Fibroblast of skin of right biceps (primary cell): ENCODE results near the gene LSMEM2.
"Not testable (repeated sequence)": the region's sequence is repeated elsewhere in the genome, so short reads cannot be mapped to it uniquely, and the experiment has no call there.

Experiments used
- DNase-seq: peaks from one replicate; pipeline ENCODE4 v3.0.0-alpha.2; 2013

LSMEM2 gene

GRCh38 chr3:50246517-50246954 lies 32.4 kb upstream of the LSMEM2 start:
- peak; percentile 94 for DNase-seq

- DNase-seq = no peak
Measured at GRCh38 chr3:50248387-50248786, 30.5 kb upstream of the LSMEM2 start.

- no peak for DNase-seq
Measured at GRCh38 chr3:50249457-50249856, 29.4 kb upstream of the LSMEM2 start.

- DNase-seq = no peak
Measured at GRCh38 chr3:50250514-50250913, 28.4 kb upstream of the LSMEM2 start.

GRCh38 chr3:50251220-50251619 lies 27.7 kb upstream of the LSMEM2 start:
- peak; percentile 64 for DNase-seq

- no peak for DNase-seq
Measured at GRCh38 chr3:50254577-50255250, 24.2 kb upstream of the LSMEM2 start.

- DNase-seq = no peak
Measured at GRCh38 chr3:50255251-50255615, 23.7 kb upstream of the LSMEM2 start.

- DNase-seq = no peak
Measured at GRCh38 chr3:50256978-50257890, 21.7 kb upstream of the LSMEM2 start.

- DNase-seq = no peak
Measured at GRCh38 chr3:50258029-50258680, 20.7 kb upstream of the LSMEM2 start.

- no peak for DNase-seq
Measured at GRCh38 chr3:50258979-50259378, 19.9 kb upstream of the LSMEM2 start.

GRCh38 chr3:50259432-50260026 lies 19.4 kb upstream of the LSMEM2 start:
- DNase-seq = no peak

- DNase-seq = peak; percentile 87
Measured at GRCh38 chr3:50260027-50260941, 18.6 kb upstream of the LSMEM2 start.

- no peak for DNase-seq
Measured at GRCh38 chr3:50260942-50261441, 17.9 kb upstream of the LSMEM2 start.

- DNase-seq = no peak
Measured at GRCh38 chr3:50261505-50261904, 17.4 kb upstream of the LSMEM2 start.

GRCh38 chr3:50262200-50262599 lies 16.7 kb upstream of the LSMEM2 start:
- not testable (repeated sequence) for DNase-seq

GRCh38 chr3:50262778-50263177 lies 16.1 kb upstream of the LSMEM2 start:
- DNase-seq = no peak

GRCh38 chr3:50263478-50264382 lies 15.2 kb upstream of the LSMEM2 start:
- no peak for DNase-seq

GRCh38 chr3:50264383-50264963 lies 14.4 kb upstream of the LSMEM2 start:
- peak; percentile 98 for DNase-seq

GRCh38 chr3:50264964-50265485 lies 13.9 kb upstream of the LSMEM2 start:
- DNase-seq = no peak

GRCh38 chr3:50265571-50265970 lies 13.3 kb upstream of the LSMEM2 start:
- no peak for DNase-seq
